GM18517 (cell line): ENCODE data around the gene GIGYF2.
A peak's percentile ranks its signal among the peaks of the same experiment; 100 is the strongest.

Experiments
- ATAC-seq: cut with Tn5 transposase; IDR thresholded peaks from one replicate; pipeline ENCODE4 v1.9.1; 2021; ENCODE audit warnings: mild to moderate bottlenecking, moderate library complexity; ENCODE audit not compliant: unreplicated experiment

Gene GIGYF2

DNA sequence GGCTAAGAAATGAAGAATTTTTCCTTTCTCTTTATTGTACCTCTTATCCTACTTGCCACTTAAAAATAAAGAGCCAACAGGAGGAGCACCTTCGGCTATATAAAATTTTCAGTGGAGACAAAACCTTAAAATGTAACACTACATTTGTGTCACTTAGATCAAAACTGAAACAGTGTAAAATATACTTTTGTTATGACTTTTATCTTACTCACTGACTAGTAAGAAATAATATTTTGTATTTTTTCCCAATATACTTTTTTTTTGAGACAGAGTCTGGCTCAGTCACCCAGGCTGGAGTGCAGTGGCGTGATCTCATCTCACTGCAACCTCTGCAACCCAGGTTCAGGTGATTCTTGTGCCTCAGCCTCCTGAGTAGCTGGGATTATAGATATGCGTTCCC, 50.9 kb downstream of the GIGYF2 start:
- no peak for ATAC-seq

DNA sequence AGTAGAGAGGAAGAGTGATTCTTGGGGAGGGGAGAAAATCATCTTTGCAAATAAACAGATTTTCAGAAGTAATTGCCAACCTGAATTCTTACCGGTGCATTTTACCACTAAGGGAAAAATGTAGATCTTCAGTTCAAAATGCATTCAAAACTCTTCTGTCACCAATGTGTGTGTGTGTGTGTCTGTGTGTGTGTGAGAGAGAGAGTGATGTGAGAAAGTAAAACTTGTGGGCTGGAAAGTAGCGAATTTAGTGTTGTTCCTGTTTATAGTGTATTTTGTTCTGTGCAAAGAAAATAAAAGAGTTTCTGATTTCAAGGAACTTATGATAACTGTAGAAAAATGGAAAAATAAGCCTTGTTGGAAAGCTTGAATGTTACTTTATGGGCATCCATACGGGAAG, 52.2 kb downstream of the GIGYF2 start:
- no peak for ATAC-seq

DNA sequence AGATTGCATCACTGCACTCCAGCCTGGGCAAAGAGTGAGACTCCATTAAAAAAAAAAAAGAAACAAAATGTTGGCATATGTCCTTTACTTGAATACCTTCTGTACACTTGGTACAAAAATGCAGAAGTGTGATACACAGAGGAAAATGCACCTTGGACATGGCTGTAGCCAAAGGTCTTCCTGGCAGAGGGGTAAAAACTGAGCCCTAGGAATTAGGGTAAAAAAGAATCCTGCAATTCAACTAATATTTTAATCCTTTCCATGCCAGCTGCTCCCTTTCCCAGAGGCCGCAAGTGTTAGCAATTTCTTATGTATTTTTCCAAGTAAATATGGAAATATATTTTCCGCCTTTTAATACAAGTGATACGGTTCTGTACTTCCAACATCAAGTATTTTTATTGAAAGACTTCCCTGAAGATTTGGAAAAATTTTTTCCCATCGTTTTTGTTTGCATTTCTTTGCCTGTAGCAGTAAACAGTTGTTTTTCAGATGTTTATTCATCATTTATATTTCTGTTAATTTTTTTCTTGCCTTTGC, 53.1 kb downstream of the GIGYF2 start:
- ATAC-seq, result no peak

DNA sequence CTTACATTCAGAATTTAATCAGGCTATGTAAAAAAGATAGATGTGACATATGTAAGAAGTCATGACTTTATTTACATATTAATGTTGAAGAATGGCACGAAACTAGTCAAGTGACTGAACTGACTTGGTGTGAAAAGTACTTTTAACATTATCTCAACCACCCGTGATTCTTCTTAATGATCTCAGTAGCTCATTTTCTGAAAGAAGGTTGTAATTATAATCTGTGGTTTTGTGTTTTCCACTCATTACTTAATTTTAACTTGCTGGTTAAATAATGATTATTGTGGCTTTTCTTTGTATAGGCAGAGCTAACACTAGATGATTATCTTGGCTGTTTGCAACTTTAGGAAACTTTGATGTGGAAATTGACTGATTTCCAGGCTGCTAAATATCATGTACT, 60.8 kb downstream of the GIGYF2 start:
- no peak for ATAC-seq

DNA sequence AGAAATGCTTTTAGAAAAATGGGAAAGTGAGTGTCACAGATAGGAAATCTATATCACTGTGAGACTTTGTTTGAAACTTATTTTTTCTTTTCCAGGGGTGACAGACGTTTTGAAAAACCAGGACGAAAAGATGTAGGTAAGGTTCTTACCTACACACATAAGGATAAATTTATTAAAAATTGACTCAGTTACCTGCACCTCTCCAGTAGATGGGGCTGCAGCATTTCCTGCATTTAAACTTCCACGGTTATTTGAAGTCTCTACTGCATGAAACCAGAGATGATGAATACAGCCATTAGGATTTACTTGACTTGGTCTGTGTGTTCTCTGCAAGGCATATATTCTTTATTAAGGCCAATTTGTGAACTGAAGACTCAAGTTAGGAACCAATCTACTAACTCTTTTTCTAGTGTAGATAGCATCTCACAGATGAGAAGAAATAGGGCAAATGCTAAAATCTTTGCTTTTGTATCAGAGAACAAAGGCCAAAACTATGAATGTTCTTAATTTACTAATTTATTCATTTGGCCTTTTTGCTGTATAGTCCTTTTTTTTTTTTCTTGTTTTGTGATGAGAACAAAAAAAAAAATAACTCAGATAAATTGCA, 64.3 kb downstream of the GIGYF2 start:
- ATAC-seq, result no peak

DNA sequence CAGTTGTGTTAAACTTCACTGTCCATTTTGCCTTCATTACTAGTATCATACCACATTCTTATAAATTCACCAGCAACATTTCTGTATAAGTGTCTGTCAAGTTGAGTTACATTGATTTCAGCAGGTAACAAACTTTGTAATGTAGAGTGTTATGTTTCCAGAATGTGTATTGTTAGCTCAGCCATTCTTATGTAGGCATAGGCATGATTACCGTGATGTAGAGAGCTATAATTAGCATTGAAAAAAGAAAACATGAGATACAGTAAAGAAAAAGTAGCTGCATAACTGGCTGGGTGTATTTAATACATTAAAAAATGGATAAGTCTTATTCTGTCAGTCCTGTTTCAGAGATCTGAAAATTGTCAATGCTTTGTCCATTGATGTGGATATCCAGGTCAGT, 70.7 kb downstream of the GIGYF2 start:
- ATAC-seq, result no peak

DNA sequence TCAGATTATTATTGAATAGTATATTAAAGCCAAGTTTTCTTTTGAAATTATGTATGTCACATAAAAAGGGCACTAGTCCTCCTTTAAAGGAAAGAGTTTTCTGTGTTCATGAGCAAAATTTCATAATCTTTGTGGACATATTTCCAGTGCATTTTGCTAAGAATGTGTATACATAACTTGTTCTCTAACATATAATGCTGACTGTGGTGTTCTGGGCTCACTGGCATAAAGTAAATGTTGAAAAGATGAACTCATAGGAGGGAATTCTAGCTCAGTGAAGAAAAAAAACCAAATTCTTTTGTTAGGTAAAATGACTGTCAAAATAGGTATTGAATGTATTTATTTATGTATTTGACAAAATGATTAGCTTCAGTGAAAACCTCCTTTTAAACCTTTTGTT, 73.1 kb downstream of the GIGYF2 start:
- ATAC-seq, result no peak

DNA sequence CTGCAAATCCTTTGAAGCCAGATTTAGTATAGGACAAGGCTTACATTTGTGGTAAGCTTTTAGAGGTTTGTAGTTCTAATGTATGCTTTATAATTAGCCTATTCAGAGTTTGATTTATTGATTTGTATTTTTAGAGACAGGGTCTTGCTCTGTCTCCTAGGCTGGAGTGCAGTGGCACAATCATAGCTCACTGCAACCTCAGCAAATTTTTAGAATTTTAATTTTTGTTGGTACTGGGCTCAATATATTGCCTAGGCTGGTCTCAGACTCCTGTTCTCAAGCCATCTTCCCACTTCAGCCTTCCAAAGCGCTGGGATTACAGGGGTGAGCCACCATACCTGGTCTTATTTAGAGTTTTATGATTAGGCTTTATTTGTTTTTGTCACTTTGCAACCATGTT, 74.7 kb downstream of the GIGYF2 start:
- ATAC-seq, result no peak

DNA sequence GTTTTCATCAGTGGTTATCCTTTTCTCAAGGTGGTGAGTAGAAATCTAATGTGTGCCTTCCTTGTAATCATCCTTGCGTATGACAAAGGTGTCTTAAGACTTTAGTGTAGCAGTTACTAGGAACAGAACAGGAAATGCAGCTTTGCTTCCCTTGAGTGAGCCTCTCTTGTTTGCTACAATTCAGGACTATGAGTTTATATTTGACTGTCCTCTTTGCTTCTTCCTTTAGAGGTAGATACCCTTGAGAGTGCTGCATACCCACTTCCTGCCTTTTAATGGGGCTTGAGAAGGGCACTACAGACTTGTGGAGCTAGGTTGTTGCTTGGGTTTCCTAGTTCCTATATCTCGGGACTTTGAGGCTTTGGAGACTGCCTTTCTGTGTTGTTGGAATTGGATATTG, 75.4 kb downstream of the GIGYF2 start:
- ATAC-seq, result peak; percentile 49

DNA sequence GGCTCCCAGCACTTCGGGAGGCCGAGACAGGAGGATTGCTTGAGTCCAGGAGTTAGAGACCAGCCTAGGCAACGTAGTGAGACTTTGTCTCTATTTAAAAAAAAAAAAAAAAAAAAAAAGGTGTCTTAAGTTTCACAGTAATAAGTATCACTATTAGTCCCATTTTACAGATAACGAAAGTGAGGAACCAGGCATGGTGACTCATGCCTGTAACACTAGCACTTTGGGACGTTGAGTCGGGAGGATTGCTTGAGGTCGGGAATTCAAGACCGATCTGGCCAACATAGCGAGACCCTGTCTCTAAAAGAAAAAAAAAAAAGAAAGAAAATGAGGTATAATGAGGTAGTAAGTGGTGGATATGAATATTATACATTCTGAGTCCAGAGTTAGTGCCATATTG, 76.7 kb downstream of the GIGYF2 start:
- ATAC-seq, result no peak

DNA sequence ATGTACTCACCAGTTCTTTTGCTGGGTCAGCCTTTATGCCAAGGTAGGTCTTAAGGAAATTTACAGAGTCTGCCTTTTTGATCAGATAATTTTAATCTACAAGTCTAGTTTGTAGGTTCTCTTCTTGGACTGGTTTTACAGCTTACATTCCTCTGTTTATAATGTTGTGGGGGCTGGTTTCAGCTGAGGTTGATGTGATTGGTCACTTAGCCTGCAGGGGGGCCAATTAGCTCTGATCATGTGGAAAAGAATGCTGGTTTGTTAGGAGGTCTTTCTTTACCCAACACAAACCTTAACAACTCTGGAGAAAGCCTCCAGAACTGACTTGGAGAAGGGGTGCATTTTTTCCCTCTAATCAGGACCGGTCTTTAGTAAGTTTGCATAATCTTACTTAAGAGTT, 79.3 kb downstream of the GIGYF2 start, which contains the start of gene KCNJ13:
Gene KCNJ13, minus strand, starts transcription at position 131 of the 400 bp plus-strand sequence. CDS start 5,203 bp downstream, outside the sequence.
- no peak for ATAC-seq

DNA sequence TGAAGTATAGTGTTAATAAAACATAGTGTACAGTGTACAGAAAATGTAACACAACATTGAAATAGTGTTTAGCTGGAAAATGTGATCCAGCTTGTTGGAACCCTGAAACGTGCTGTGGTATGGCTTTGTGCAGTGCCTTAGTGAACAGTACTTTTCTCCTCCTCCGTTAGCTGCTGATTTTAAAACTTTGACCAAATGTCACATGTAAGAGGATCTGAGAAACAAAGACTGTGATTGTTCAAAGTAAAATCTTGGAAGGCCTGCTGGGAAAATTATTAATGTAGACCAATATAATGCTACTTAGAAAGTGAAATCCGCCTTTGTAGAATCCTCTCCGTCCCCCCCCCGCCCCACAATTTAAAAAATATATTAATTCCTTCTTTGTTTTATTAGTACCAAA, 80.1 kb downstream of the GIGYF2 start:
- ATAC-seq, result no peak

DNA sequence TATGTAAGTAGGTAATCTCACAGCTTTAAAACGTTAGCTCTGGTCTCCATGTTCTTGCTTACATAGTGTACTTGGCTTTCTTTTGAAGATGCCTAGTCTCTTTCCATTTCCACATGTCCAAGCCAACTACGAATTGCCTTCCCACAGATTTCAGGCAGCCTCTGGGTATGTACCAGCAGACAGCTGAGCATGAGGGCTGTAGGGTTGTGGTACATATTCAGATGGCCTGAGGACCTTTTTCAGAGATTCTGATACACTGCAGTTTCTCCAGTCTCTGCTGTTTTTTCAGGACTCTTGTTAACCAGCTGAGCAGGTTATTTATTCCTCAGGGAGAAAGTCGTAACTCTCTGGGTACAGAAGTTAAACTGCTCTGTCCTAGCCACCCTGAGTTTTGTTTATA, 82.3 kb downstream of the GIGYF2 start:
- no peak for ATAC-seq

DNA sequence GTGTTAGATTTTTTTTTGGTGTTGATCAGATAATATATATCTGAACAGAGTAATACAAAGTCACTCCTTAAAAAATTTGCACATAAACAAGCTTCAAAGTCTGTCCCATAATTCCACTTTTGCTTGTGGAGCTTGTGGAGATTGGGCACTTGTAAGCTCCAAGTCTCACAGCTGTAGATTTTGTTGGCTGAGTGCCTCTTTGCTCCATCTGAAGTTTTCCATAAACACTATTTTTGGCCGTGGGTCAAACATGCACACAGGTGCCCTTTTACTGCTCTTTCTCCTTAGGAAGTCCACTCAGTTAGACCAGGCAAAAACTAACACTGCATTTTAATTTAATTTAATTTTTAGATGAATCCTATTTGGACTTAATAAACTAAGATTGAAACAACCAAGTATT, 82.8 kb downstream of the GIGYF2 start:
- ATAC-seq, result no peak

DNA sequence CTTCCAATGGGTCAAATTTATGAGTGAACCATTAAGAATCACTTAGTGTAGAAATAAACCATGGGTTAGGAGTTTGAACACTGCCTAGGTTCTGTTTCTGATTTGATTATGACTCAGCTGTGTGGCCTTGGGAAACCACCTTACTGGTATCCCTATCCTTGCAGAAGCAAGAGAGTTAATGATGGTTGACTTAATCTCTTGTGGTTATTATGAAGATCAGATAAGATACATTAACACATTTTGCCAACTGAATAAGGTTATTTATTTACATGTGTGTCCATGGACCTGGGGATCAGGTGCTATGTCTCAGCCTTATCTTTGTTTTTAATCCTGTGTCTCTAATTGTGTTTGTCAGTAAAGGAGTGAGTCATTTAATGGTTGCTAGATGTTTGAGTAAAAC, 84.6 kb downstream of the GIGYF2 start:
- ATAC-seq, result peak; percentile 94

DNA sequence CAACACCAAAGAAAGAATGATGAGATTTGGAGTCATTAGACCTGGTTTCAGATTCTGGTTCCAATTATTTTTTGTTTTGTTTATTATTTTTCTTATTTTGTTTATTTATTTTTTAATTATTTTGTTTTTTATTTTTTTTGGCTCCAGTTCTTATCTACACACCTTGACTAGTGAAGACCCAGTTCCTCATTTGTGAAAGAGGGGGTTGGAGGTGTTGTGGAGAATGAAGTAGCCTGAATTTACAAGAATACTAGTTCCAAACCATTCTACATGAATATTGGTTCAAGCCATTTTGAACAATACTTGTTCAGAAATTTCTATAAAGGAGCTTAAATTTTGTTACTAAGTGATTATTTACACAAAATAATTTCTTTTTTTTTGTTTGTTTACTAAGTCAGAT, 86.1 kb downstream of the GIGYF2 start:
- no peak for ATAC-seq

DNA sequence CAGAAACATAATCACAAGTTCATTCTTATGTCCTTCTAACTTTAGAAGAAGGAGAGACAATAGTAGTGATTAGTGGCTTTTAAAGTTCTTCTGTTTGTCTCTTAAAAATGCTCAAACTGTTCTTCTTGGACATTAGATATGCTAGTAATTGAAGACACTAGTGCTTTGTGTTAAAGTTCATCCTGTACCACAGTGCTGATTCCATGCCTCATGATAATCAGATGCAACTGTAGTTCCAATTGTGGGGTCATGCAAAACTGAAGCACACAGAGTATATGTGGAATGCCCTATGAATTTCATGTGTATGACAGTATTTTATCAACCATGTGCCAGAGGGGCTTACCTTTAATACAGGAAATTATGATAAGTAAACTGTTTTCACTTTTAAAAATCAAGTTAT, 90.7 kb downstream of the GIGYF2 start:
- no peak for ATAC-seq

DNA sequence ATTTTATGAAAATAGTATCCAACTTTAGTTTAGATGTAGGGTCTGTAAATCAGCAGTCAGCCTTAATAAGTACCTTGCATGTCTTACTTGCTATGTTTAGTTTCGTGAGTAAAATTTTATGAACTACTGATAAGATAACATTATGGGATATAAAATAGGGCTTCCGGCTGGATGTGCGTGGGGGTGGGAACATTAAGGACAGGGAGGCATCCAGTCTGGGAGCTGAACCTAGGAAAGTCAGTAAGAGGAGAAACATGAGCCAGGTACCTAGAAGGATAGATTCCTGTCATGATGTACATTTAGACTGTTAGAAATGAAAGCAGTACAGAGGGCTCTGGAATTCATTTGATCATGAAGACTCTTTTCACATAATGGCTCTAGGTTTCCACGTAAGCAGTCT, 92.0 kb downstream of the GIGYF2 start:
- ATAC-seq, result no peak

DNA sequence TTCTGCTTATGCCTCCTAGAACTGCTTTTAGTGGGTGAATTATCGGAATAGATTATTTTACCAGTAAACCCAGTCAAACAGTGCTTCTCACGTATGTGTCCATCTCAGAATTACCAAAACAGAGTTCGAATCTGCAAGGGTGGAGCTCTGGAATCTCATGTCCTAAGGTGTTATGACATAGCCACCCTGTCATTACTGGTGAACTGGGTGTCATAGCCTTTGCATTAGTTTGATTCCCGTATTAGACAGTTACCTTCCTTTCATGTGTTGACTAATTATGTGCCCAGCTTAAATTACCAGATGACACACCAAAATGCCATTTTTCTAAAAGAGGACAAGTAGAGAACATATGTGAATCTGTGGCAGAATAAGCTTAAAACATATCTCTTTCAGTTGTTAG, 94.4 kb downstream of the GIGYF2 start:
- no peak for ATAC-seq

DNA sequence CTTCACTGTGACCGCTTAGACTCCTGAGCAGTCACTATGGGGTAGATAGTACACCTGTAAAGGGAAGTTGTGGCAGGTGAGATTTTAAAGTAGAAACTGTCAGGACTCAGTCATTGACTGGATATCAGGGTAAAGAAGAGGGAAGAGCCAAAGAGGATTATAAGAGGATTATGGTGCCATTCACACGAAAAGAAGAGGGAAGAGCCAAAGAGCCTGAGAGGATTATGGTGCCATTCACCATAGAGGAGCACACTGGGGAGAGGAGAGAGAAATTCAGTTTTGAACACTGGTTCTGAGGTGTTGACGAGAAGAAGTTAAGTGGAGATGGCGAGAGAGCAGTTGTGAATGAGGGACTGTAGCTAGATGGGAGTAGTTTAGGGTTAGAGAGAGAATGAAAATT, 96.1 kb downstream of the GIGYF2 start:
- no peak for ATAC-seq

DNA sequence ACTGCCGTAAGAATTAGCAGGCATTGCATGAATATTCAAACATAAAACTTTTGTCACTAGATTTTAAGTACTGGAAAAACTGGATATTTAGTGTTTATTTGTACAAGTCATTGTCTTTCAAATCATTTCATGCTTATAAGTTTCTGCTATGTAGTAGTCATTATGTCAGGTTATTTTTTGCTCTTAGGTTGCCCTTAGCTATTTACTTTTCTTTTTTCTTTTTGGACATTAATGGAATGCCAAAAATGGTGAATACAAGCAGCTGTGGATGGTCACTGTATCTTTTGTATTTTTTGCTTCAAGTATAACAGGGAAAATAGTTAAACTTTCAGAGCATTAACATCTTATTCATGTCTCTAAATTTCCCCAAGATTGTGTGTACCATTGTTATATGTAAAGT, 97.8 kb downstream of the GIGYF2 start:
- no peak for ATAC-seq

DNA sequence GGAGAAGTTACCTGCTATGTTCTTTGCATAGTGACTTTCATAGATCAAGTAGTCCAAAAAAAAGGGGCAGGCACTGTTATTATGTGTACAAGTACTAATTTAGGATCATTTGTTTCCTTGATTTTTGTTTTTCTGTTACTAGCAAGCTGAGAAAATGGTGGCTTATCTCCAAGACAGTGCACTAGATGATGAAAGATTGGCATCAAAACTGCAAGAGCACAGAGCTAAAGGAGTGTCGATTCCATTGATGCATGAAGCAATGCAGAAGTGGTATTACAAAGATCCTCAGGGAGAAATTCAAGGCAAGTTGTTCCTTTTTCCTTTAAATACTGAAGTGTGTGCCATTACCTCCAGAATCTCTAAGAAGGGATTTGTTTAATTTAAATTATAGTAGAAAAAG, 98.8 kb downstream of the GIGYF2 start:
- no peak for ATAC-seq

DNA sequence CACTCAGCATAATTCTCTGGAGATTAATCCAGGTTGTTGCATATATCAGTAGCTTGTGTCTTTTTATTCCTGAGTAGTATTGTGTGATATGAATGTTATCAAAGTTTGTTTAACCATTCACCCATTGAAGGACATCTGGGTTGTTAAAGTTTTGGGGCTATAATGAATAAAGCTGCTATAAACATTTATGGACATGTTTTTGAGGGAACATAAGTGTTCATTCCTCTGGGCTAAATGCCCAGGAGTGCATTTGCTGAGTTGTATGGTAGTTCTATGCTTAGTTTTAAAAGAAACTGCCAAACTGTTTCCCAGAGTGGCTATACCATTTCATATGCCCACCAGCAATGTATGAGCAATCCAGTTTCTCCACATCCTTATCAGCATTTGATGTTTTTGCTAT, 101.1 kb downstream of the GIGYF2 start:
- no peak for ATAC-seq
